Tibial nerve (tissue), 4 donors: ENCODE measurements around the gene MROH2B.

Experiments
- EP300 ChIP-seq, 2 donors: sonication (generic); formaldehyde crosslinking; IDR thresholded peaks; one replicate each; pipeline ENCODE4 v1.6.1; 2017; ENCODE audit warnings: antibody characterized with exemption in 2 of 2, mild to moderate bottlenecking in 1 of 2
- POLR2A ChIP-seq, 2 donors: fragments of 450-650 bp; IDR thresholded peaks; one replicate each; pipeline ENCODE4 v1.6.1; 2017; ENCODE audit warnings: antibody characterized with exemption in 2 of 2, mild to moderate bottlenecking in 2 of 2, moderate library complexity in 2 of 2
- TF ChIP-seq, protein P1 (sequence below), 5 experiments: fragments of 200-600 bp in 3 of 5; fragments of 450-650 bp in 2 of 5; sonication (generic) in 3 of 5; IDR thresholded peaks; one replicate each; pipeline ENCODE4 v1.5.1; 2016 to 2019; ENCODE audit warnings: antibody characterized with exemption in 5 of 5, mild to moderate bottlenecking in 3 of 5, moderate library complexity in 2 of 5

DNA sequence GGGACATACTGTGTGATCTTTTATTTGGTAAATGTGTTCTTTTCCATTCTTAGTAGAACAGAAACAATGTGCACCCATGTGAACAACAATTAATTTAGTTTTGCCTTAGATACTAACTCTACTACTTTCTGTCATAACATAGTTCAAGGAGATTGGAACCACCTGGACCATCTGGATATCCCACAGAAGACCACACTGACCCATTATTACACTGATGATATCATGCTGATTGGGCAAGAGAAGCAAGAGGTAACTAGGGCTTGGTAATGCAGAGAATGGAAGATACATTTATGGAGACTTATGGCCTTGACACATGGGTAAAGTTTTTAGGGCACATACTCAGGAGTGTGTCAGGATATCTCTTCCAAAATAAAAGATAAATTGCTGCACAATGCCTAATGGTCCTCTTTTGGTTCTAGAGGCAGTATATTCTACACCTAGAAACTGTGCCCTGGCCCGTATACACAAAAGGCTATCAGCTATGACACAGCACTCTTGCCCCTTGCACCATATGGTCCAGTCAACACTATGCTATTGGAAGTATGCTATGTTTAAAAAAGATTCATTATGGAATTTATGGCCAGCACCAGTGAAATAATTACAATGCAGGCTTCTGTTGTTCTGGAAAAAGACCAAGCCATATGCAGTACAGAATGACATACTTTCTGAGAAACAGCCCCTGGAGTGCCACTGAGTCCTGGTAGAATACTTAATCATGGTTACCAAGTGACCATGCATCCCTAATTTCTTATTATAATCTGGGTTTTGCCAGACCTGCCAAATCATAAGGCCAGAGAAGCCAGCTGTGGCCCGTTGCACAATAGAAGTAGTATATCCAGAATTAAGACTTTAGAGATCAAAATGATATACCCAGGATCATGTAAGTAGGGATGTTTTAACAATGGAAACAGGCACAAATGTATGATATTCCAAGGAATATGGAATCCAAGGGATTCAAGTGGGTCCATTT lies 41.6 kb upstream of the MROH2B start:
- TF ChIP-seq POLR2A (IDR thresholded peaks at IDR 0.05) (no peak), EP300 (IDR thresholded peaks at IDR 0.05) (no peak)
- TF ChIP-seq, protein P1, sequence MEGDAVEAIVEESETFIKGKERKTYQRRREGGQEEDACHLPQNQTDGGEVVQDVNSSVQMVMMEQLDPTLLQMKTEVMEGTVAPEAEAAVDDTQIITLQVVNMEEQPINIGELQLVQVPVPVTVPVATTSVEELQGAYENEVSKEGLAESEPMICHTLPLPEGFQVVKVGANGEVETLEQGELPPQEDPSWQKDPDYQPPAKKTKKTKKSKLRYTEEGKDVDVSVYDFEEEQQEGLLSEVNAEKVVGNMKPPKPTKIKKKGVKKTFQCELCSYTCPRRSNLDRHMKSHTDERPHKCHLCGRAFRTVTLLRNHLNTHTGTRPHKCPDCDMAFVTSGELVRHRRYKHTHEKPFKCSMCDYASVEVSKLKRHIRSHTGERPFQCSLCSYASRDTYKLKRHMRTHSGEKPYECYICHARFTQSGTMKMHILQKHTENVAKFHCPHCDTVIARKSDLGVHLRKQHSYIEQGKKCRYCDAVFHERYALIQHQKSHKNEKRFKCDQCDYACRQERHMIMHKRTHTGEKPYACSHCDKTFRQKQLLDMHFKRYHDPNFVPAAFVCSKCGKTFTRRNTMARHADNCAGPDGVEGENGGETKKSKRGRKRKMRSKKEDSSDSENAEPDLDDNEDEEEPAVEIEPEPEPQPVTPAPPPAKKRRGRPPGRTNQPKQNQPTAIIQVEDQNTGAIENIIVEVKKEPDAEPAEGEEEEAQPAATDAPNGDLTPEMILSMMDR (IDR thresholded peaks at IDR 0.05): no peak
